Esophagus mucosa (tissue), 1 donor: ENCODE data around the gene MIR17HG. TPM values are rescaled to one million over a fixed set of nuclear protein-coding genes. Genes with fewer than 3 reads are reported as not detected.
"Not testable (repeated sequence)": the region's sequence is repeated elsewhere in the genome, so short reads cannot be mapped to it uniquely, and the experiment has no call there.

ENCODE experiments used
- ATAC-seq: fragments of 200-7000 bp; cut with Tn5 transposase; one replicate; pipeline ENCODE4 v1.9.1; 2020
- total RNA-seq: library from RNA; stranded (reverse); gene quantifications from one replicate; pipeline ENCODE4 v1.2.4, GENCODE V29; 2023
- donor health status: DM: yes; HTN: yes; CAD: no.

MIR17HG gene
- 3.5 TPM for total RNA-seq

DNA sequence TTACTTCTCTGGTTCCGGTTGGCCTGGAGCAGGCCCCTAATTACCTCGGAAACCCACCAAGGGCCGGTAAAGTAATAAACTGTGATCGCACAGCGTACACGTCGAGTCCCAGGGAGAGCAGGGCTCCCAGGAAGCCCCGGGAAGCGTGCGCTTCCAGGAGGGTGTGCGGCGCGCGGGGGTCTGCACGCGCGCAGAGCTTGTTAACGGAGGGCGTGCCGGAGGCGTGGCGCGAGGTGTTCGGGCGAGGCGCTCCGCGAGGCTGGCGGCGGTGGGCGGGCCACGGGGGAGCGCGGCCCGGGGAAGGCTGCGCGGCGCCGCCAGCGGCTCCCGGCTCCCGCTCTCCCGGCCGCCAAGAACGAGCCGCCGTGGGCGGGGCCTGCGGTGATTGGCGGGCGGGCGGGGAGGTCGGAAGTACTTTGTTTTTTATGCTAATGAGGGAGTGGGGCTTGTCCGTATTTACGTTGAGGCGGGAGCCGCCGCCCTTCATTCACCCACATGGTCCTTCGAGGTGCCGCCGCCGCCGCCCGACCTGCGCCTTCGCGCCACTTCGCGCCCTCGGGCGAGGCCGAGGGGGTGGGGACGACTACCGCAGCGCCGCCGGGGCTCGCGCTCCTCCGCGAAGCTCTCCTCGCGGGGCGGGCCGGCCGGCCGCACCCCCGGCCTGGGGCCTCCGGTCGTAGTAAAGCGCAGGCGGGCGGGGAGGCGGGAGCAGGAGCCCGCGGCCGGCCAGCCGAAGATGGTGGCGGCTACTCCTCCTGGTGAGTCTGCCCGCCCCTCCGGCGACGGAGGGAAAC lies at the start of gene MIR17HG:
Gene MIR17HG, plus strand, starts transcription at position 486 of the 794 bp plus-strand sequence.
- ATAC-seq = peak; percentile 88

DNA sequence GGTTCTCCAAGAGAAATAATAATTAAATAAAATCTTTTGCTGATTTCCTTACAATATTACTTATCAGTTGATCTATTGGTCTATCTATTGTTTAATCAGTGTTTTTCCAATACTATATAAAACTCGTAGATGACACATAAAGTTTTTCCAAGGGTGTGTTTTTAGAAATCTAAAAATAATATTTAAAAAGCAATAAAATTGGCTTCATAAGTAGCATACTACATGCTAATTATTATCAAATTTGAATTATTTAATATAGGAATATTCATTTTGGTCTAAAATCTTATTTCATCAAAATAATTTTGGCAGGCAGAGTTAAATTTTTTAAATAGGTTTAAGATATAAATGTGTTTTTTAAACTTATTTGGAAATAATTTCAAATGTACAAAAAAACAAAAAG lies 49.4 kb upstream of the MIR17HG start:
- no peak for ATAC-seq

GRCh38 chr13:91302111-91302510 lies 45.4 kb upstream of the MIR17HG start:
- ATAC-seq = no peak

GRCh38 chr13:91303031-91303430 lies 44.5 kb upstream of the MIR17HG start:
- no peak for ATAC-seq

GRCh38 chr13:91304741-91305140 lies 42.7 kb upstream of the MIR17HG start:
- peak; percentile 73 for ATAC-seq

DNA sequence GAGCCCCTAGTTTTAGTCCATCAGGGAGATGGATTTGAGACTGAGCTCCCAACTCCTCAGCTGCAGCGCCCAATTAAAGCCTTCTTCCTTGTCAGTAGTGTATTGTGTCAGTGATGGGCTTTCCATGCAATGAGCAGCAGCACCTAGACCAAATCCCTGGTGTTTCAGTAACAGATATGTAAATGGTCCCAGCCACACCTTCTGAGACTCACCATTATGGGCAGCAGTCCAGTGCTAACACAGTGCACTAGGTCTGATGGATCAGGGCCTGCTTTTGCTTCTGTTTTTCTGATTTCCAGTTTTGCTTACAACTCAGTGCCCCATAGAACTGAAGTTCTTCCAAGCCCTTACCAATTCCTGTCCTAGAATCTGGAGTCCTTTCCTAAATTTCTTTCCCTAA lies 41.8 kb upstream of the MIR17HG start:
- ATAC-seq = peak; percentile 59

DNA sequence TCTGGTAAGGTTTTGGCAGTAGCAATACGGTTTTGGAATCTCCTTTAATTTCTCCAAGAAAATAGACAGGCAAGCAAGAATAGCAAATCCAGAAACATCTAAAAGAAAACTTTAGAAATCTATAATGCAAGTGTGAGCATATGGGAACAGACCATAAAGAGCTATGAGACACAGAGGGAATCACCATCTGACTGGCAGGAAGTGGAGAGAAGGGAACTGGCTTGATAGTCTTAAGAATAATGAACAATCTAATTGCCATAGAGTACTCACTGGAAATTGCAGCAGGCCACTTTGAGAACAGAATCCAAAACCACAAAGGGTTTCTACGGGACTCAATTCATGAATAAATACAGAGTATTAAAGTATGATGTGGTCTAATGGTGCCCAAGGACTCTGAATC lies 39.6 kb upstream of the MIR17HG start:
- ATAC-seq = no peak

DNA sequence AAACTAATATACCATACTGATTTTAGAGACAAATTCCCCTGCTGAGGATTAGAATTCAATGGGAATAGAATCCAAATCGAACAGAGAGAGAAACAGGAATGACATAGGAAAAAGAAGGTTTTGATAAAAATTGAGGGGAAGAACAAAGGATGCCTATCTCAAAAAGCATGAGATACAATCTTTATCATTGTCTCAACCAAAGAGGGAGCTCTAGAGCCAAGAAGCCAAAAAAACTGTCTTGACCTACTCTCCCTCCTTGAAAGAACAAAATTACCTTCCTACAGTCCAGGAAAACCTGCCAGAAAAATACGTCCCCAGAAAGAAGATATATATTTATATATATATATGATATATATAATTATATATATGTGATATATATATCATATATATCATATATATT lies 39.2 kb upstream of the MIR17HG start:
- no peak for ATAC-seq

- ATAC-seq = no peak
These were observed 36.0 kb upstream of the MIR17HG start for GRCh38 chr13:91311491-91311890.

DNA sequence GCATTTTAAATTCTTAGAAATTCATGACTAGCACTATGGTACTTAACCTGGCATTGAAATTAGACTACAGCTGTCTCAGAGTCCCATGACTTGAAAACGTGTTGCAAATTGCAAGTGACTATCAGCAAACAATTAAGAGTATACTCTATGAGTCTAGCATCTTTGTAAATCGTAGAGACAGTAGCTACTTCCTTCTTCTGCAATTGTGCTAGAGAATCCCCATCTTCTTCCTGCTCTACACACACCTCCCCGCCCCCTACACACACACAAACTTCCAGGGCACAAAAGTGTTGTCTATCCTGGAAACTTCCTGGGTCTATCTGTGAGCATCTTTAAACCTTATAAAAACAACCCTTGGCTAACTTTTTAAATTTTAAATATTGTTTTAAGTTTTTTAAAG lies 35.2 kb upstream of the MIR17HG start:
- no peak for ATAC-seq

DNA sequence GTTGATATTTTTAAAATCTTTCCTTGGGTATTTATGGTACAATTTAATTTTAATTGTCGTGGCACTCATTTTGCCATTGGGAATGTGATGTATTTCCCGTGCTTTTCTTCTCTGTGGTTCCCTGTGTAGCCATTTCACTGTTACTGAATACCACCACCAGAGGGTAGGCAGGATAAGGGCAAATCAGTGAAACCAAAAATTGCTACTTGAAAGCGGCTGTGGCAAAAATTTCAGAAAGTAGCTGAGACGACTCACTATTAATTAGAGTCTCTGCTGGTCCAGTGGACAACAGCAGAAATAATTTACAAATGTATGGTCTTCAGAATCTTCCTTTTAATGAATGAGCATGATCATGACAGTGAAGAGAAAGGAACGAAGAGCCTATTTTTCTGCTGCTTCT lies 34.4 kb upstream of the MIR17HG start:
- ATAC-seq = no peak

DNA sequence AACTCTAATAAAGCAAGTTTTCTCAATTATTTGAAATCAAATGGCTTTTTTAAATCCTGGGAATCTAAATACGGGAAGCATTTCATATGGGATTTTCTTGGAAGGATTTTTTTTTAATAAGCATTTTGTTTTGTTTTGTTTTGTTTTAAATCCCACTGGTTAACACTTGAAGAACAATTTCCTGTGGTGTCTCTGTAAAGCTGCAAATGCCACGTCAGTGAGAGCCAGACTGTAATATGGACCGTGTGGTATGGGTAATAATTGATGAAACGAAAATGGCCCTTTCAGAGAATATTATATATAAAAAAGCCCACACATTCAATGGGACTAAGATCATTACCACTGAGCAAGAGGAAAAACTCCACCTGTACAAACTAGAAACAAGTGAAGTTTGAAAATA lies 33.9 kb upstream of the MIR17HG start:
- no peak for ATAC-seq

DNA sequence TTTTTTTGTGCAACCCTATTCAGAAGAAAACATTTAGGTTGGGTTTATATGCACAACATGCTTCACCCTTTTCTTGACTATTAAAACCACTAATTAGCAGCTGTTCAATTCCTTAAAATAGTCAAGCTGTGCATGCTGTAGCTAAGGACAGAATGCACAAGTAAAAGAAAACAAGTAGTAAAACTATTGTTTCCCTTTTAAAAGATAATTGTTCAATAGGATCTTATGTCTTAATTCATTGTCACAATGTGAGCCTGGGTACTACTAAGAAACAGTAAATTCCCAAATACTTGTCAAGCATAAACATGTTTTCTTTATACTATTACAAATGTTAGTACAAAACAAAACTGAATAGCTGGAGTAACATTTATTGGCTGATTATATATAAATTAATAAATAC lies 32.6 kb upstream of the MIR17HG start:
- no peak for ATAC-seq

- ATAC-seq = no peak
These were observed 28.6 kb upstream of the MIR17HG start for GRCh38 chr13:91318886-91319285.

- ATAC-seq = no peak
These were observed 27.5 kb upstream of the MIR17HG start for GRCh38 chr13:91319996-91320395.

DNA sequence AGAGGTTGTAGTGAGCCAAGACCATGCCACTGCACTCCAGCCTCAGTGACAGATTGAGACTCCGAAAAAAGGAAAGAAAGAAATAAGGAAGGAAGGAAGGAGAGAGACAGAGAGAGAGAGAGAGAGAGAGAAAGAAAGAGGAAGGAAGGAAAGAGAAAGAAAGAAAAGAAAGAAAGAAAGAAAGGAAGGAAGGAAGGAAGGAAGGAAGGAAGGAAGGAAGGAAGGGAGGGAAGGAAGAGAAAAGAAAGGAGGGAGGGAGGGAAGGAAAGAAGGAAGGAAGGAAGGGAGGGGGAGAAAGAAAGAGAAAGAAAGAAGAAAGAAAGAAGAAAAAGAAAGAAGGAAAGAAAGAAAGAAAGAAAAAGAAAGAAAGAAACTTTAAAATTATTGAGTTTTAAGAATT lies 26.5 kb upstream of the MIR17HG start:
- not testable (repeated sequence) for ATAC-seq

DNA sequence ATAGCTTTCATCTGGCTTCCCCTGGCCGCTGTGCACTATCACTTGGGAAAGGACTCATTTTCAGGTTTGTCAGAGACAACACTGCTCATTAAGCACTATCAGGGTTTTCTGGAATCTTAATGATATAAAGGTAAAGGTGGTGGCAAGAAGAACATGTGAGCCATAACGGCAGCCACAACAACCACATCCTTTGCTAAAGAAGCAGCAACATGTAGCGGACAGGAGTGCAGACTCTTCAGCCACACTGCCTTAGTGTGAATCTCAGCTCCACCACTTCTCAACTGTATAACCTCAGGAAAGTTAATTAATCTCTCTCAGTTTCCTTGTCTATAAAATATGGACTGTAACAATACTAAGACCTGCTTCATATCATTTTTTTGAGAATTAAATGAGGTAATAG lies 24.1 kb upstream of the MIR17HG start:
- no peak for ATAC-seq

DNA sequence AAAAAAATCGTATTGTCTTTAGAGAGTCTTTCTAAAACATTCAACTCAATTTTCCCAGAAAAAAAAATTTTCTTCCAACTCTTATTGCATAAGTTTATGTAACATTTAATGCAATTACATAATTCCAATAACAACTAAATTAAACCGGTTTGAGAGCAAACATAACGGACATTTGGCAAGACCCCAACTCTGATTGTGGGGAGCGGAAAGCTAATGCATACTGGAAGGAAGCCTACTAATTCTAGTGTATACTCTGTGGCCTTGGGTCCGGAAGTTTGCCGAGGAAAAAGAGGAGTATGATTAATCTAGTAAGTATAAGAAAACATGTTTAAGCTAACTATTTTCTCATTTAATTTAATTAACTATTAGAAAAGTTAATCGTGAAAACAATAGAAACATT lies 21.3 kb upstream of the MIR17HG start:
- no peak for ATAC-seq

- no peak for ATAC-seq
These were observed 18.8 kb upstream of the MIR17HG start for GRCh38 chr13:91328726-91329125.

GRCh38 chr13:91329733-91330132 lies 17.8 kb upstream of the MIR17HG start:
- no peak for ATAC-seq

GRCh38 chr13:91331047-91331915 lies 16.2 kb upstream of the MIR17HG start:
- ATAC-seq = no peak

- no peak for ATAC-seq
These were observed 1.4 kb upstream of the MIR17HG start for GRCh38 chr13:91346062-91346461.

- no peak for ATAC-seq
These were observed 661 bp upstream of the MIR17HG start for GRCh38 chr13:91346850-91347201.
